ENCODE results near the gene NCDN.

GRCh38 chr1:35605867-35606182, 48.2 kb downstream of the NCDN start:
- TF ChIP-seq CTCF (conservative IDR thresholded peaks at IDR 0.05 in 1 of 2, IDR thresholded peaks at IDR 0.05 in 1 of 2; ENCODE audit: low read depth in 1 of 2, low read length in 2 of 2): no peak
- no peak for TF ChIP-seq EZH2 (IDR thresholded peaks at IDR 0.05; ENCODE audit: low read length, missing control alignments)

Data from fibroblast of lung (primary cell).